GM21825 (cell line): ENCODE data around the gene DLG2.
A peak's percentile ranks its signal among the peaks of the same experiment; 100 is the strongest.

Experiments used
- ATAC-seq: cut with Tn5 transposase; IDR thresholded peaks from one replicate; pipeline ENCODE4 v1.9.1; 2021; ENCODE audit warnings: mild to moderate bottlenecking, moderate library complexity; ENCODE audit not compliant: unreplicated experiment

DLG2 gene

DNA sequence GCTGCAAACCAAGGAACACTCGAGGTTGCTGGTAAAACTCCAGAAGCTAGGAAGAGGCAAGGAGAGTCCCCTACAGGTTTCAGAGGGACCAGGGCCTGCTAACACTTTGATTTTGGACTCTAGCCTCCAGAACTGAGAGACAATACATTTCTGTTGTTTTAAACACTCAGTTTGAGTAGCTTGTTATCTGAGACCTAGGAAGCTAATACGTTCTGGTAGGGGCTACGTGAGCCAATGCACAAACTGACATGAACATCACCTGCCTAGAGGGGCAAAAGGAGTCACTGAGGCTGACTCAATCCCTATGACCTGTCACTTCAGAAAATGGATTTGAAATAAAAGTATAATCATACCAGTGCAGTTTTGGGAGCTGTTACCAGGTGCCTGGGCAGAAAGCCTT, 1775.1 kb downstream of the DLG2 start:
- no peak for ATAC-seq

DNA sequence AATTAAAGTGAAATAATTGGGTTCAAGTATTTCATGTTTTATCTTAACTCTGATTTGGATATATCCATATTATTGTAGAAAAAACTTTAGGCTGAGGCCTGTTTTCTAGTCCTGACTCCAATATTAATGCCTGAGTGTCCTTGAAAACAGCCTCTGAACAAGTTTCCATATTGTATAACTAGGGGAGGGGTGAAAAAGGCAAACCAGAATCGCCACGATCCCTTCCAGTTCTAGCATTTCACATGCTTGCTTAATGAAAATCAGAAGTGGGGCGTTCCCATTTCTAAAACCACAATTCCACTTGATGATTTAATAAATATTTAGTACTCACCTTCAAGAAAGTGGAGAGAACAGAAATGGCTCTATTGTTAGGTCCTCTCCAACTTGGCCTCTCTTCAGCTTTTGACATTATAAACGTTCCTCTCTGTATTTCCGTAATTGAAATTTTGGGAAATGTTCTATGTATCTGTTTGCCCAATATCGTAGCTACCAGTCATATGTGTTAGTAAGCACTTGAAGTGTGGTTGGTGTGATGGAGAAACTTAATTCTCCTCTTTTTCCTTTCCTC, 1779.6 kb downstream of the DLG2 start:
- no peak for ATAC-seq

DNA sequence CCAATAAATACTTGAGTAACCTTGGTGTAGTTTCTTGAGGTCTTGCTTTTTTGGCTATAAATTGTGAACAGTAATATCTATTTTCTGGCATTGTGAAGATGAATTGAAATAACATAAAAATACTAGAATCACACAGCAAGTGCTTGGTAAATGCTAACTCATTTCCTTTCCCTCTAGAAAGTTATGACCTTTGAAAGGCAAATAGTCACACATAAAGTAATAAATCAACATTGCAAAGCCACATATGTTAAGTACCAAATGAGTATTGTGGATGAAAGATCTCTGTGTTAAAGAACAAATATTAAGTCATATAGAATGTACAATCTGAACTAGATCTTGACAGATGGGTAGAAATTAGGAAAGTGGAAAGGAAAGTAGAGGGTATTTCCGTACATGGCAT, 1781.3 kb downstream of the DLG2 start:
- ATAC-seq: no peak

DNA sequence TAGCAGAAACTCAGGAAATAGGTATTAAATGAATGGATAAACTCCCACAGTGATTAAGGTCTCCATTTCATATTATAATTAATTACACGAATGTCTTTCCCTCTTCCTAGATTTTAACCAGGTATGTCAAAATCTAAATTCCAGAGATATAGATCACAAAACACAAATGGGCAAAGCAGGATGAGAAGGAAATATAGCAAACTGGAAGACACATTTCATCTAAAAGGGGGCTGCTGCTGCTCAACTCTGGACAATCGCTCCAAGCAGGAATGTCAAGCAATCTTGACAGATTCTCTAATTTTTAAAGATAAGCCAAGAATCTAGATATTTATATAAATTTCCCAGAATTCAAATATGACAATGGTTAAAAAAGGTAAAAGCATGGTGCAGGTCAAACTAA, 1786.8 kb downstream of the DLG2 start:
- no peak for ATAC-seq

DNA sequence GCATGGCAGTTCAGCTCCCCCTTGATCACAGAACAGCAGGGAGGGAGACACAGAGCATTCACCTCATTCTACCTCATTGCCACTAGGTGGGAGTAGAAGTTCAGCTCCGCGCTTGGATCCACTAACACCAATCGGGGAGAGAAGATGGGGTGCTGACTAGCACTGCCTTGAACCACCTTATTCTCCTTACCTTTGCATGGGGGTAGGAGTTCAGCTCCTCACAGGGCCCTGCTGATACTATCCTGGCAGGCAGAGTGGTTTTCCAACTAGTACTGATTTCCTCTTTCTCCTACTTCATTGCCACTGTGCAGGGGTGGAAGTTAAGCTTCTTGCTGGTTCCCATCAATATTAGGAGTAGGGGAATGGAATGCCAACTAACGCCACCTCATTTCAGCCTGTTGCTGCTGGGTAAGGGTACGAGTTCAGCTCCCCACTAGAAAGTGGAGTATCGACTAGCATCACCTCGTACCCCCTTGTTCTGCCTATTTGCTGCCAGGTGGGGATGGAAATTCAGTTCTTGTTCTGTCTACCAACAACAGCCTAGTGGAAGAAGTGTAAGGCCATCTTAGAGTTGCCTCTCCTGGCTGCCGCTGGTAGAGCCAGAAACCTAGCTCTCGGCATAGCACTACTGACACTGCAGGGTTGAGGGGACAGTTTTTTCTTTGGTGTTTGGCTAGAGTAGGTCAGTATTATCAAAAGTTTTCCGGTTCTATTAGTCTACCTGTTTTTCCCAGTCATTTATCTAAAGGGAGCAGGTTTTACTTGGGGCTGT, 1790.1 kb downstream of the DLG2 start:
- peak; percentile 81 for ATAC-seq

DNA sequence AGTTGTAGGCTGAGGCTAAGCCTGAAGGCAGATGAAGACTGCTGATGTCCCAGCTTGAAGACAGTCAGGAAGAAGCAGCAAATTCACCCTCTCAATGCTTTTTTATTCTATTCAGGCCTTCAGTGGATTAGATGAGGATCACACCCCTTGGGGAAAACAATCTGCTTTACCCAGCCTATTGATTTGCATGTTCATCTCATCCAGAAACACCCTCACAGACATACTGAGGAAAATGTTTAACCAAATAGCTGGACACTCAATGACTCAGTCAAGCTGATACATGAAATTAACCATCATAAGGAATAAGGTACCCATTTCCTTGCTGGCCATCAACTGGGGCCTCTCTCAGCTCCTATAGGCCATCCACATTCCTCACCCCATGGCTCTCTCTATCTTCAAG, 1791.1 kb downstream of the DLG2 start:
- ATAC-seq: no peak

DNA sequence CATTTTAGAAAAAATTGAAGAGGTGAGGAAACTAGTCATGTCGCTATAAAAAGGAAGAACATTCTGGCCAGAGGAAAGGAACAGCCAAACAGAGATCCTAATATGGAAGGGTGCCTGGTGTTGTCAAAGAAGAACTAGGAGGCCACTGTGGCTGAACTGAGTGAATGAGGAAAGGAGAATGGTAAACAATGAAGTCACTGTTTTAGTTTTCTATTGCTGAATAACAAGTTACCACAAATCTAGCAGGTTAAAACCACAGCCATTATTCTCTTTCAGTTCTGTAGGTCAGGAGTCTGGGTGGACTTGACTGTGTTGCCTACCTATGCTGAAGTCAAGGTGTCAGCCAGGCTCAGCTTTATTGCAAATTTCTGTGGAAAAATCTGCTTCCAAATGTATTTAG, 1791.7 kb downstream of the DLG2 start:
- peak; percentile 84 for ATAC-seq

DNA sequence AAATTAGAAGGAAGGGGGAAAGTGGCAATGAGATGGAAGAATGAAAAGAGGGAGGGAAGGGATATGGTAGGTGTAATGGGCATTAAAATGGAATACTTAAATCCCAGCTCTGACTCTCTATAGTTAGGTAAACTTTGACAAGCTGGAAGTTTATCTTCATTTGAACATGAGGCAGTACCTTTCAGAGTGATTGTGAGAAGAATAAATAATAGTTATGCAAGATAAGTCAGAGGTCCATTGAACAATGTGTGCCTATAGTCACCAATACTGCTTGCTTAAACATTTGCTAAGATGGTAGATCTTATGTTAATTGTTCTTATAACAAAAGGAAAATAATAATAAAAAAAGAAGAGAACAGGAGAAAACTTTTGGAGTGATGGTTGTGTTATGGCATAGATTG, 1795.2 kb downstream of the DLG2 start:
- ATAC-seq: no peak

DNA sequence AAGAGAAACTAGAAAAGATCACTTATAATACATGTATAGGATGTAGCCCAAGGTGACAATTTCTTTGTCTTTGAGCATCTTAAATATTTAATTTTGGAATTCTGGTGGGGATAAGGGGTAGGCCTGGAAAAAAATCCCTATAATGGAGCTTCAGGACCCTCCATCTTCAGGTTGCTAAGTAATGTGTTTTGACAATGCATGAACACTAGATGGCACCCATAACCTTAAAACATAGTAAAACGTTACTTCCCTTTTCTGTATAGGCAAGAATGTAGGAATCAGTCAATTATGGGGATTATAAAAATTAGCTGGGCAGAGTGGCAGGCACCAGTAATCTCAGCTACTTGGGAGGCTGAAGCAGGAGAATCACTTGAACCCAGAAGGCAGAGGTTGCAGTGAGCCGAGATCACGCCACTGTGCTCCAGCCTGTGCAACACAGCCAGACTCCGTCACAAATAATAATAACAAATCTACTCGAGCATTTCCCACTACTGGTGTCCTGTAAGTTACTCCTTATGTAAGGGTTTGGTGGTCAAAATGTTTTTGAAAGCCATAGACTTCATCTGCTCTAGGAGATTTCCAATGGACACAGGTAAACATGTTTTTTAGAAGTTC, 1799.1 kb downstream of the DLG2 start:
- ATAC-seq: peak; percentile 84

DNA sequence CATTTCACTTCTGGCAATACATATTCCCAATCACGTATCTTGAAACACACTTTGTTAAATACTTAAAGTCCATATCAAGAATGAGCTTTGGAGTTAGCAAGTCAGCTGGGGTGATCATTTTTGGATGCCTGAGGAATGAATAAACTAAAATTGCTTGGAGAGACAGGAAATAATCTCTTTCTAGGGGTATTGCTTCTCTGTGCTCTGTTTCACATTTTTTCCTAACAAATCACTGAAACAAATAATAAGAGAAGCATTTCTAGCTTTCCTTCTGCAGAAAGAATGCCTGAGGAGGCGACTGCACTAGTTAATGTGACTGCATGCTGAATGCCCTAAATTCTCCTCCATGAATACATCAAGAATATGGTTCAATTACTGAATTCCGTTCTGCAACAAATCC, 1799.6 kb downstream of the DLG2 start:
- ATAC-seq: no peak

DNA sequence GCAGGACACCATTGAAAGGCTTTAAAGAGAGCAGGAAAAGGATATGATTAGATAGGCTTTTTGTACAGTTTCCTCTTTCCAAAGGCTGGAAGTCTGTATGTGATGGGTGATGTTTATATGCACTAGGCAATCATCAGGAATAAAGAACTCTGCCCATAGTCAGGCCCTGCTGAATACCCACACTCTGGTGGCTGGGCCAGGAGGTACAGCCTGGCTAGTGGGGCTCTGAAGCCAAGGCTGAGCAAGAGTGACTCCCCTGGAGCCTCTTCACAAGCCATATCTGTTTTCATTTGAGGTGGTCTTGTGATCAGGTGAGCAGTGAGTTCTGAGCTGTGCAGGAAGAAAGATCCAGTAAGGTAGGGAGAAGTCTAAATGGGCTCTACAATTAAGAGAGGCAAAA, 1801.1 kb downstream of the DLG2 start:
- no peak for ATAC-seq

DNA sequence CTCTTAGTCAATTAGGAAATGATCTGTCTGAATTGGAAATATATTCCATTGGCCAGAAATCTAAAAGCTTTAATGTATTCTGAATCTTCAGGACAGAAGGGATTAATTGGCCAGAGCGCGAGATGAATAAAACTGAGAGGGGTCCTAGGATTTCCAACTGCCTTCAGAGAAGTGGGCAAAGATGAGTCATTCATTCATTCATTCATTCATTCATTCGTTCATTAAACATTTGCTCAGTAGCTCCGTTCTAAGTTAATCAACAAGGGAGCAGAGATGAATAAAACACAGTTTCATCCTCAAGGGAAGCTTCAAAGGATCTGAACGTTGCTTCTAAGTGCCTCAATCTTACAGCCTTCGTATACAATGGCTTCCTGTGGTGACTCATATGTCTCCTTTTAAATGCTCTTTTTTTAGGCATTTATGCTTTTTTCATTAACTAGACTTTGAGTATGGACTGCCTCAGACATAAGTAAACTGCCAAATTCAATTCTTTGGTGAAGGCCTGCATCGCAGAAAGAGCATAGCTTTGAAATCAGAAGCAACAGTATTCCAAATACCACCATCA, 1803.6 kb downstream of the DLG2 start:
- ATAC-seq: no peak

DNA sequence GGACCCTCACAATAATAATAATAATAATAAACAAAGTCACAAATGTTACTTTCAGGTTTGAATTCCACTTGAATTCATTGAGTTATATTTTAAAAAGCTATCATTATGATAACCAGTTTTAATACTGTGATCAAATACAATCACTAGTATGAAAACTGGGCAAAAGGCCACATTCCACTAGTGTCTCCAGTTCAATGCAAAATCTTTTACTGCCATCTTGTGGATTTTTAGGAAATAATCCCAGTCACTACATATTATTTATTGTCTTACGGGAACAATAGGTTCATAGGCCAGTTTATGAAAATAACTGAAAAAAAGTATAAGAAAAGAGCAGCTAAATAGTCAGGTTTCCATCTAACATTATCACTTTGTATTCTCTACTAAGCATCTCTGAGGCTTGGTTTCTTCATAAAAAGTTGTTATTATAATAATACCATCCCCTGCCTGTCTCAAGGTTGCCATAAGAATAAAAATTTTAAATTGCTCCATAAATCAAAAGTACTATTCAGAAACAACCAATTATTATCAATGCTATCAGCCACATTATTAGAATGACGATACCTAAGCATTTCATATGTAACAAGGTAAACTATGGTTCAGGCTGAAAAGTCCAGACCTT, 1807.1 kb downstream of the DLG2 start:
- peak; percentile 57 for ATAC-seq

DNA sequence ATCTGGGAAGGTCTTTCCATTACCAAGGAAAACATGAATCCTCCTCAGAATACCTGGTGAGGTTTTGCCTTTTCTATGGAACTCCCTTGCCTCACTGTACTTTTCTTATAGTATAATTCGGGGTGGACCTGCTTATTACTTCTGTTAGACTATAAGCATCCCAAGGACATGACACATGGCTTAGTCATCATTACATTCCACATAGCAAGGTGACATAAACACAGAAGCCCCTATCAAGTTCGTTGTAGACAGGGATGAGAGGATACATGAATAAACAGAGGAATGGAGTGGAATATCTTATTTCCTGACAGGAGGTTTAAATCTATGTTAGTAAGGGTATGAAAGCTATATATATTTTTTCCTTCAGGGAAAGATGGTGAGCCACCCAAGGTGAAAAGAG, 1808.8 kb downstream of the DLG2 start:
- ATAC-seq: no peak

DNA sequence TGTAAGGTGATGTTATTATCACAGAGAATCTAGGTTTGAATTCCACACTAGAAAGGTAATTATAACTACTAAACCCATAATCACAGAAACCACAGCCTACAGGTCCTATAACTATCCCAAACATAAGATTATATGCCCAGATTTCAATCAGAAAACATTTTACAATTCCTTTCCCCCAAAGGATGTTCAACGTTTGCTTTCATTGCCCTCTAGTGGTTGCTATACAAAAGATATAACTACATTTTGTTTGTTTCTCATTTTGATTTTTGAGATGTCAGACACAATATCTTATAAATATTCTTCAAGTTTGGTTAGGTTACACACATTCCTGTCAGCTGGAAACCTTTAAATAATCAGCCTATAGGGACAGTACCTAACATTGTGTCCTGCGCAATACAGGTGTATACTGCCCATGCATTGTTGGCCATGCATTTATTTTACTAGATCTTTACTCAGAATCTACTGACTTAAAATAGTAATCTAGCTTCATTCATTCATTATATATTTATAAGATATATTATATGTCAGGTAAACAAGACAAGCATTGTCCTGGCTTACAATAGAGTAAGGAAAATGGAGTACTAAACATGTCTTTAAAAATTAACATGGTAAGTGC, 1810.5 kb downstream of the DLG2 start:
- no peak for ATAC-seq

DNA sequence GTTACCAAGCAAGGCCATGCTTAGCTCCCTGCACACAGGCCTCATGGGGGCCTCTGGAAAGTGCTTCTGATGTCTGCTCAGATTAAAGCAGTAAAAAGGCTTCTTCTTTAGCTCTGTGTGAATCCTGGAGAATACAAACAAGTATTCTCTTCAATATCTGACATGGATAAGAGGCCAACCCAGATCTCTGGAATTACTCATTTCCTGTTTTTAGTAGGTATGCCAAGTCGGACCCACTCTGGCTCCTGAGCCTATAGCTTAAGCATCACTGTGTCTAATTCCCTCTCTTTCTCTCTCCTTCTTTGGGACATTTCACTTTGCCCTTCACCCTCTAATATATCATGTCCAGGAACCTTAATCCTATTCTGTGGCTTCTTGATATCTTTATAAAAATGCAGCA, 1811.4 kb downstream of the DLG2 start:
- ATAC-seq: no peak

DNA sequence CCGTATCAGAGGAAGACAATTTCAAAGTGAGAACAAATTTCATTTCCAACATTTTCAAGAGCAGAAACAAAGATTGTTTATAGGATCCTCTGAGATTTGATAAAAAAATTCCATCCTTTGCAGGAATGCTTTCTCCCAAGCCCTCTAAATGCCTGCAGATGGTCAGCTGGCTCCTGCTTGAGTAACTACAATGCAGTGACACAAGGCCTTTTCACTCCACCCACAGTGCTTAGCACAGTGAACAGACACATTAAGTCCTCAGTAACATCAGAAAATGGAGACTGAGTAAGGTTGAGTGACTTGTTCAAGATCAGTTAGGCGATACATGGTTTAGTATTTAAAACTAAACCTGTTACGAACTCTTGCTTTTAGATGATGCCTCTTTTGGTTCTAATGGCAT, 1813.8 kb downstream of the DLG2 start:
- ATAC-seq: no peak

DNA sequence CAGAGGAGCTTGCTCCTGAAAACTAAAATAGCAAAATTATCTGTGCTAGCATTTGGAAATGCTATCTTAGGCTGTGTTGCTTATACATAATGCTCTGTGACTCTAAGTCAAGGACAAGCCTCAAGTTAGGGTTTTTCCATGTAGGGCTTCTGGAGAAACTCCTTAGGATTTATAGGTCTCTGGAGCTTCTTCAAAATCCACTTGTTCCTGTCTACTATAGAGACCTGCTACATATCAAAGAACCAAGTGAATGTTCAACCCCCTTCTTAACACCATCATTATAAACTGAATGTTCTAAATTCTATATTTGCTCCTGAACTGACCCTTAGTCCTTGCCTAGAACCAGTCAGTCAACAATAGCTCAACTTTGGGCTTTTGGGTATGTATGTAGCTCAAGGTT, 1817.9 kb downstream of the DLG2 start:
- ATAC-seq: no peak

DNA sequence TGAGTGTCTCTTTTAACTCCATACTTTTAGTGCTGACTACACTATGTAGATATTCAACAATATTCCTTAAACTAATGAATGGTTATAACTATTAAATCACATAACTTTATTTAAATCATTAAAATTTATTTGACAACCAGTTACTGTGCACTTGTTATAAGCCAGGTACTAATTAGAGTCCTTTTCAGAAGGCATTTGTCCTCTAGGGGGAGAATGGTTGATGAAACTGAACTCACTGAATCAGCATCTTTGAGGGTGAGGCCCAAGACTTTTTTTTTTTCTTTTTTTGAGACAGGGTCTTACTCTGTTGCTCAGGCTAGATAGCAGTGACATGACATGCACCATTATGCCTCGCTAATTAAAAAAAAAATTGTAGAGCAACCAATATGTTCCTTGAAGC, 1825.3 kb downstream of the DLG2 start:
- ATAC-seq: no peak

DNA sequence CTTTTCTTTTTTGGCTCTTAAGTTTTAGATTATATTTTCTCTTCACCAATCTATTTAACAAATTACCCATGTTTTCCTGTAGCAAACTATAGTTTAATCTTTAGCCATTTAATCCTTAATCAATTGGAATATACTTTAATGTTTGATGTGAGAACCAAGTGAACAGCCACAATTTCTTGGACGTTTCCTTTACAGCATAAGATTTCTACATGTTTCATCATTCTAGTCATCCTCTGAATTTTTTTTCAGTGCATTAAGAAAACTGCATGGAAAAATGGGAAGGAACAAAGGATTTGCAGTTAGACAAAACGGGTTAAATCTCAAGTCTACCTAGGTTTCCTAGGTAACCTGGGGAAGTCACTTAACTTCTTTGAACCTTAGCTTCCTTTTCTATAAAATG, 1833.8 kb downstream of the DLG2 start:
- ATAC-seq: no peak

DNA sequence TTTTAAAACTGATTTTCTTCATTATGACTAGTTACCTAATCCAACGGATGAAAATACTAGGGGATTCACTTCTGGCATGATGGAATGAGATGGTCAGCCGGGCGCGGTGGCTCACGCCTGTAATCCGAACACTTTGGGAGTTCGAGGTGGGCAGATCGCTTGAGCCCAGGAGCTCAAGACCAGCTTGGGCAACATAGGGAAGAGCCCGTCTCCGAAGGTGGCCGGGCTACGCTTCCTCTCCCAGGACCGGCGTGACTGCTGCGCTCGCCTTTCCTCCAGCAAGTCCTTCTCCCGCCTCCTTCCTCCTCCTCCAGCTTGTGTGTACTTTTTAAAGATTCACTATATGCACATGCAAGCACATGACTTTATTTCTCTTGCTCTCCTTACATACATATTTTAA, 1835.6 kb downstream of the DLG2 start:
- ATAC-seq: no peak
